Subcutaneous adipose tissue (tissue), 4 donors: ENCODE results near the gene CER1. TPM values are rescaled to one million over a fixed set of nuclear protein-coding genes. Genes with fewer than 3 reads are reported as not detected.

ENCODE experiments used
- CTCF ChIP-seq: fragments of 450-650 bp; IDR thresholded peaks from one replicate; pipeline ENCODE4 v1.5.1; 2016; ENCODE audit warnings: low read depth, mild to moderate bottlenecking, control low read depth, antibody characterized with exemption, moderate library complexity
- total RNA-seq, 4 donors: library from RNA; depleted of rRNA; stranded (reverse); fragments of >200 nt; gene quantifications; one replicate each; pipeline ENCODE4 v1.1.0, GENCODE V29; 2016

CER1 gene
- total RNA-seq, 4 donors from 2014 or later: not detected

GRCh38 chr9:14756291-14756690 lies 33.8 kb upstream of the CER1 start:
- TF ChIP-seq CTCF: no peak

GRCh38 chr9:14752871-14753270 lies 30.3 kb upstream of the CER1 start:
- TF ChIP-seq CTCF: no peak

- no peak for TF ChIP-seq CTCF
Observed at GRCh38 chr9:14752271-14752670, 29.7 kb upstream of the CER1 start.

GRCh38 chr9:14750821-14751220 lies 28.3 kb upstream of the CER1 start:
- no peak for TF ChIP-seq CTCF

- no peak for TF ChIP-seq CTCF
Observed at GRCh38 chr9:14749741-14750211, 27.2 kb upstream of the CER1 start.

GRCh38 chr9:14748373-14748772 lies 25.8 kb upstream of the CER1 start:
- no peak for TF ChIP-seq CTCF

GRCh38 chr9:14747111-14747510 lies 24.6 kb upstream of the CER1 start:
- TF ChIP-seq CTCF: no peak
